GM21619 (cell line): Measurements from ENCODE around the gene FUZ.

Source experiments
- ATAC-seq: cut with Tn5 transposase; IDR thresholded peaks from one replicate; pipeline ENCODE4 v1.9.1; 2021; ENCODE audit not compliant: unreplicated experiment

FUZ gene, protein sequence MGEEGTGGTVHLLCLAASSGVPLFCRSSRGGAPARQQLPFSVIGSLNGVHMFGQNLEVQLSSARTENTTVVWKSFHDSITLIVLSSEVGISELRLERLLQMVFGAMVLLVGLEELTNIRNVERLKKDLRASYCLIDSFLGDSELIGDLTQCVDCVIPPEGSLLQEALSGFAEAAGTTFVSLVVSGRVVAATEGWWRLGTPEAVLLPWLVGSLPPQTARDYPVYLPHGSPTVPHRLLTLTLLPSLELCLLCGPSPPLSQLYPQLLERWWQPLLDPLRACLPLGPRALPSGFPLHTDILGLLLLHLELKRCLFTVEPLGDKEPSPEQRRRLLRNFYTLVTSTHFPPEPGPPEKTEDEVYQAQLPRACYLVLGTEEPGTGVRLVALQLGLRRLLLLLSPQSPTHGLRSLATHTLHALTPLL

DNA sequence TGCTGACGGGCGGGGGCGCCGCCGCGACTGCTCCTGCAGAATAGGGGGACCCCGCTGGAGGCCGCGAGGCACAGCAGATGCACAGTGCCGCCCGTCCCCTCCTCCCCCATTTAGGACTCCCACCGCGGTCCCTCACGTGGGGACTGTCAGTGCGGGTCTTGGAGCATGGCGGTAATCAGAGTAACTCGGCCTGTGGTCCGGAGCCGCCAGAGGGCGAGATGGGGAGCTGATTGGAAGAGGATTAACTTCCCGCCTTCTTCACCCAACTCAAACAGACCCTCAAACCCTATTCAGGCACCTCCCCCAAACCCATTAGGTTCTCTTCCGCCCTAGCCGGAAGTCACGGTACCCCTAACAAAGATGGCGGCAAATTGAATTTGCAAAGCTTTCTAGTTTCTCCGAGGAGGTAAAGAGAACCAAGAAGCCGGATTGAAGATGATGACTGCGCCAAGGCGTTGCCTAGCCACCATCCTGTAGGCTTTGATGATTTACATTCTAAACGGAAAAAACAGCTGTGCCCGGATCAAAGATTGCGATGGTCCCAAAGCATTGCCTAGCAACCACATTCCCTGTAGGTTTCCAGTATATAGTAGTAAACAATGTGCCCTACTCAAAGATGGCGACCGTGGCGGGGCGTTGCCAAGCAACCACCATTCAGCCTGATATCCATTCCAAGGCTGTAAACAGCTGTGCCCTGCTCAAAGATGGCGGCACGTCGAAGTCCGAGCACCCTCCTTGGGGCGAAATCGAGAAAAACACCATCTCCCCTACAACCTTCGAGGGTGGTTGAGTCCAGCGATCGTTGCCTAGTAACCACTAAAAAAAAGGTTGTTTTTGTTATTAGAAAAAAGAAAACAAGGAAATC is at the start of gene FUZ:
Gene FUZ (minus strand): TSS at position 296 of the 865 bp plus-strand sequence. CDS start 186 bp downstream, at position 110.
- ATAC-seq, result no peak

DNA sequence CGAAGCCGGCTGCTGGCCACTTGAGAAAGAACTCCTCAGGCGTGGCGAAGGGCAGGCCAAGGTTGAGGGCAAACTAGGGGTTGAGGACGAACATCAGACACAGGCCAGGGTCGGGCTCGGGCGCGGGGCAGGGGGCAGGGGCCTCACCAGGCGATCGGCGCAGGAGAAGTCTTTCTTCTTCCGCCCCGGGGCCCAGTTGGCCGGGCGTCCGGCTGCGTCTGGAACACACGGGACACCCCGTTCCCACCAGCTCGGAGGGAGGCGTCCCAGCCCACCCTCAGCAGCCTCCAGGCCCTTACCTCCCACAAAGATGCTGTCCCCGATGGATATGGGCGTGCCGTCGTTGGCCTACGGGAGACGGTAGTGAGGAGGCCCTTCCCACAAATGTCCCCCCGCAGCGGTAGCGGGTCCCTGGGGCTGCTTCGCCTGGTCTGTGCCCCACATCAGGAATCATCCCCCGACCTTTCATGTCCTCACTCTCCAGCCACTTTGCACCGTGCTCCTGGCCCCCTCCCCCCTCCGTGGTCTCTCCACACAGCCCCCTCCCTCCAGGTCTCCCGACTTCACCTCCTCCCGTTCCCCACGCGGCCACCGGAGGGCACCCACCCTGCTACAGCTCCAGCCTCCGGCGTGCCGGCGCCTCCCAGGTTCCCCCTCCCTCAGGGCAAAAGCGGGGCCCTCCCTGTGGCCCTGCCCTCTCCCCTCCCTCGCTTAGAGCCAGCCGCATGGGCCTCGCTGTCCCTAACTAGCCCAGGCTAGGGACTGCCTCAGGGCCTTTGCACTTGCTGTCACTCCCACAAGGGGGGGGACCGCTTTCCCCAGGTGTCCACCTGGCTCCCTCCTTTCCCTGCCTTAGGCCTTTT is 49.5 kb upstream of the FUZ start:
- ATAC-seq, result no peak

- no peak for ATAC-seq
Measured at GRCh38 chr19:49861541-49862378, 48.7 kb upstream of the FUZ start.

- ATAC-seq, result no peak
Measured at GRCh38 chr19:49861107-49861506, 48.0 kb upstream of the FUZ start.

GRCh38 chr19:49860336-49861102 is 47.4 kb upstream of the FUZ start:
- ATAC-seq, result no peak

DNA sequence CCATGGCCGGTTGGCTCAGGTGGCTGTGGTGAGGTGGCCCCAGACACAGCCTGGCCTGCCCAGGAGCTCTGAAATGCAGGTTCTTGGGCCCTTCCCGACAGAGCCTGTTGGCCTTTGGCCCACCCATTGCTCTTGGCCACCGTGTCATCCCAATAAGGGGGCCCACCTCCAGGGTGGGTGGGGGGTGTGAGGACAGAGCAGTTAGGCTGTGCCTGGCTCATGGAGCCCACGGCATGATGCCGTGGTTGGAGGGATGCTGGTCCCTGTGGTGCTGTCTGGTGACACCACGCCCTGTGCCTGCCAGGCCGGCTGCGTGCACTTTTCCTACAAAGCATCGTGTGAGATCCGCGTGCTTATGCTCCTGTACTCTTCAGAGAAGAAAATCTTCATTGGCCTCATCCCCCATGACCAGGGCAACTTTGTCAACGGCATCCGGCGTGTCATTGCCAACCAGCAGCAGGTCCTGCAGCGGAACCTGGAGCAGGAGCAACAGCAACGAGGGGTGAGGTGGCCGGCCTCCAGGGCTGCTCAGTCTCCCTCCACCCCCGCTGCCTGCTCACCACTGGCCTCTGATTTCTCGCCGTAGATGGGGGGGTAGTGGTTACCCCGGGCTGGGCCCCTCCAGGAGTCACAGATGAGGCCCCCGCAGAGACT is 46.7 kb upstream of the FUZ start:
- no peak for ATAC-seq

DNA sequence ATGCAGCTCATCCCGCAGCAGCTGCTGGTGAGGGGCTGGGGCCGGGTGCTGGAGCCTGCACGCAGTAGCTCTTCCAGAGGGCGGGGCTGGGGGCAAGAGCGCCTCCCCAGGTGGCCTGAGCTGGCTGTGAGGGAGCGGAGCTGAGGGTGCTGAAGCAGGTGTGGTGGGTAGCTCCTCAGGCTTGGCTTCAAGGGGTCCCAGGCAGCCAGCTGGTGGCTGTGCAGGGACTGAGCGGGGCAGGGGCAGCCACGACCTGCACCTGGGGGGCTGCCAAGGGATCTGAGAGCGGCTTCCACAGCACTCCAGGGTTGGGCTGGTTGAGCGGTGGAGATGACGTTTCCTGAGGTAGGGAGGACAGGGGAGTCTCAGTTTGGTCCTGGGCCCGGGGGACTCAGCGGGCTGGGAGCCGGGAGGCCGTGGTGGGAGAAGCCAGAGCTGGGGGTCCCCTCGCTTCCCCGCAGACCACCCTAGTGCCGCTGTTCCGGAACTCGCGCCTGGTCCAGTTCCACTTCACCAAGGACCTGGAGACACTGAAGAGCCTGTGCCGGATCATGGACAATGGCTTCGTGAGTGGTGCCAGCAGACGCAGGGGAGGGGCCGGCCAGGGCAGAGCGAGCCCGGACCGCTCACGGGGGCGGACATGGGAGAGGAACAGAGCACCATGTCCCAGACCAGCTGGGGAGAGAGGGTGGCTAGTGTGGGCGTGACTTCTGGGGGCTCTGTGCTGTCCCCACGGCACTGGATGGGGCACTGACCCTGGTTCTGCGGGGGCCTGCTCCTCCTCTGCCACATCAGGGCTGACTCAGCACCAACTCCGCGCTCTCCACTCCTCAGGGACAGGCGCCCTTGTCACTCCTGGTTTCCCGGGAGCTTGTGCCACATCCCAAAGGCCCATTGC is 45.2 kb upstream of the FUZ start:
- ATAC-seq, result no peak

DNA sequence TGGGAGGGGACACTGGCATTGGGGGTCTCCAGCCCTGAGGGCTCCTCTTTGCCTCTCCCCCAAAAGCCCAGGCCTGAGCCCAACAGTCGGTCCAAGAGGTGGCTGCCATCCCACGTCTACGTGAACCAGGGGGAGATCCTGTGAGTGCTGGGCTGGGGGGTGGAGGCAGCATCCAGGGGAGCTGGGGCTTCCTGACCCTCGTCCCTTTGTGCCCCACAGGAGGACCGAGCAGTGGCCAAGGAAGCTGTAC is 44.7 kb upstream of the FUZ start:
- ATAC-seq, result no peak

DNA sequence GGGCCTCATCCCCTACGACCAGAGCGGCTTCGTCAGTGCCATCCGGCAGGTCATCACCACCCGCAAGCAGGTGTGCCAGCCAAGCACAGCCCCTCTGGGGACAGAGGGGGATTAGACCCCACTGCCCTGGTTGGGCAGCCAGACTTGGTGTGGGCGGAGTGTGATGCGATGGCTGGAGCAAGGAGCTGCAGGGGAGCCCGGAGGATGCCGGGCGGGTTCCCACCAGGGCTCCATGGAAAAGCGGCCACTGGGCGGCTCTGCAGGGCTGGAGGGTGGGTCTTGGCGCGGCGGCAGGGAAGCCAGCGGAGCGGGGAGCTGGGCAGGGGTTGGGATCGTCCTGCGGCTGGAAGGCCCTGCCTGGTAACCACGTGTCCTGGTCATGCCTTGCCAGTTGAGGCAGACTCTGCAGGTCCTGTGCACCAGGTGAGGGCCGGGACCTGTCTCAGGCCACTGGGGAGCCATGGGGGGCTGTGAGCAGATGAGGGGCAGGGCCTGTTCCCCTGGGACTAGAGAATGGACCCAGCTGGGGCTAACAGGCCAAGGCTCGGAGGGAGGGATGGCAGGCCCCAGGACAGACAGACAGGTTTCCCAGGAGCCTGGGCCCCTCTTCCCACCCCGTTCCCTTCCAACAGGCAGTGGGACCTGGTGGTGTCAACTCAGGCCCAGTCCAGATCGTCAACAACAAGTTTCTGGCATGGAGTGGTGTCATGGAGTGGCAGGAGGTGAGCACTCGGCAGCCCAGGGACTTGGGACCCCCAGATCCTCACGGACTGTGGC is 44.2 kb upstream of the FUZ start:
- no peak for ATAC-seq

- ATAC-seq, result no peak
Measured at GRCh38 chr19:49856574-49857021, 43.5 kb upstream of the FUZ start.

DNA sequence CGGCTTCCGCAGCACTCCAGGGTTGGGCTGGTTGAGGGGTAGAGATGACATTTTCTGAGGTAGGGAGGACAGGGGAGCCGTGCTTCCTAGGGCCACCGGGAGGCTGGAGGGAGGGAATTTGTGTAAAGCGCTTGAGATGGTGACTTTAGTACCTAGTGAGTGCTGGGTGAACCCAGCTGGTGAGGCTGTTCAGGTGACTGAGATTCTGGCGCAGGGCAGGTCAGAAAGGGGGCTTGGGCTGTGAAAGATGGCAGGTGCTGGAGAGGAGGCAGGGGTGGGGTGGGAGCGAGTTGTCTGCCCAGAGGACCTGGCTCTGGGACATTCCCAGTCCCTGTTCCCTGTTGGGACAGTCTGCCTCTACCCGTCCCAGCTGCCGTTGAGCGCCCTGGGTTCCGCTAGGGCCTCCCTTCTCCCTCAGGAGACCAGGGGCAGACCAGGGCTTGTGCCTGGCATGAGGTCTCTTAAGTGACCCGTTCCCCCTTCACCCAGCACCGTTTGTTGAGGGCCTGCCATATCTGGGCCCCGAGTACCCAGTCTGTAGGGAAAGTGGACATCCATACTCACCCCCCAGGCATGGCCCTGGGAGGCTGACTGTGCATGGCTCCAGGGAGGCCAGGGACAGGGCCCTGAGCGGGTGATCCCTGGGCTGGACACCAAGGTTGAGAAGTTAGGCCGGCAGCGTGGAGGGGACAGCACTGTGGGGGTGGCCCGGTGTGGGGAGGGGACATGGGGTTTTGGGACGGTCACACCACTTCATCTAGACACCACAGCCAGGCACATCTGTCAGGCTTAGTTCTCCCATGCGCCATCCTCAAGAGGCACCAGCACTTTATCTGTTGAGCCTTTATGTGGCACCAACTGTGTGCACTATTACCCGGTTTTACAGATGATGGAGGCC is 42.8 kb upstream of the FUZ start:
- ATAC-seq, result no peak

DNA sequence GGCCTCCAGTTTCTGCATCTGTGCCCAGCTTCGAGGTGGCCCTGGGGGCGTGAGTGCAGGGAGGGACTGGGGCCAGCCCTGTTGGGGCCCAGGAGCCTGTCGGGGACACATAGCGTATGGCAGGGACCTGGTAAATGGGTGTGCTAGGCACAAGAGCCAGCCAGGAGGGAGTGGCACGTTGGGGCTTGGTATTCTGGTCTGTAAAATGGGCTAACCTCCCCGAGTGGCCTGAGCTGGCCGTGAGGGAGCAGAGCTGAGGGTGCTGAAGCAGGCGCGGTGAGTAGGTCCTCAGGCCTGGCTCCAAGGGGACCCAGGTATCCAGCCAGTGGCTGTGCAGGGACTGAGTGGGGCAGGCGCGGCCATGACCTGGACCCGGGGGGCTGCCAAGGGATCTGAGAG is 42.2 kb upstream of the FUZ start:
- ATAC-seq, result no peak

GRCh38 chr19:49854378-49855263 is 41.5 kb upstream of the FUZ start:
- ATAC-seq, result no peak

- ATAC-seq, result no peak
Measured at GRCh38 chr19:49853852-49854377, 40.8 kb upstream of the FUZ start.

GRCh38 chr19:49852631-49853126 is 39.6 kb upstream of the FUZ start:
- no peak for ATAC-seq
